Mucosa of rectum (tissue), 2 donors: ENCODE measurements around the gene HECTD3.
"Not testable (repeated sequence)": the region's sequence is repeated elsewhere in the genome, so short reads cannot be mapped to it uniquely, and the experiment has no call there.

Experiments
- H3K27ac ChIP-seq, 2 donors: one replicate each; pipeline ENCODE4 v1.7.0; 2013; ENCODE audit warnings: inconsistent platforms in 2 of 2, low read depth in 2 of 2, low read length in 2 of 2
- H3K27me3 ChIP-seq, 2 donors: one replicate each; pipeline ENCODE4 v1.7.0; 2013; ENCODE audit warnings: low read length in 2 of 2; ENCODE audit not compliant: control insufficient read depth in 2 of 2, insufficient read depth in 2 of 2
- H3K36me3 ChIP-seq, 2 donors: one replicate each; pipeline ENCODE4 v1.7.0; 2013; ENCODE audit warnings: low read length in 2 of 2; ENCODE audit not compliant: control insufficient read depth in 2 of 2, insufficient read depth in 2 of 2
- H3K4me1 ChIP-seq, 2 donors: one replicate each; pipeline ENCODE4 v1.7.0; 2013; ENCODE audit warnings: low read length in 2 of 2, mild to moderate bottlenecking in 1 of 2; ENCODE audit not compliant: control insufficient read depth in 2 of 2, insufficient read depth in 2 of 2
- H3K4me3 ChIP-seq, 2 donors: one replicate each; pipeline ENCODE4 v1.7.0; 2013; ENCODE audit warnings: low read length in 2 of 2
- H3K9ac ChIP-seq, 2 donors: one replicate each; pipeline ENCODE4 v1.7.0; 2013; ENCODE audit warnings: low read length in 2 of 2, low read depth in 1 of 2, mild to moderate bottlenecking in 1 of 2
- H3K9me3 ChIP-seq, 2 donors: one replicate each; pipeline ENCODE4 v1.7.0; 2013; ENCODE audit warnings: low read length in 2 of 2; ENCODE audit not compliant: control insufficient read depth in 2 of 2
- donor health status: healthy.
- donor health status: Normal muscosa, but diverticular disease.

HECTD3 gene

DNA sequence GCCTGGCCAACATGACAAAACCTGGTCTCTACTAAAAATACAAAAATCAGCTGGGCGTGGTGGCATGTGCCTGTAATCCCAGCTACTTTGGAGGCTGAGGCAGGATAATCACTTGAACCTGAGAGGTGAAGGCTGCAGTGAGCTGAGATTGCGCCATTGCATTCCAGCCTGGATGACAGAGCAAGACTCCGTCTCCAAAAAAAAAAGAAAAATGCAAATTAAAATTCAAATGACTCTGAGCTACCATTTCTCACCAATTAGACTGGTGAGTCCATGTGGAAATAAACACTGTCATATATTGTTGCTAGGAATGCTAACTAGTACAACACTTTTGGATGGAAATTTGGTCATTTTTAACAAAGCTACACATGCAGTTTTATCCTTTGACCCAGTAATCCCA lies 53.6 kb downstream of the HECTD3 start:
- H3K4me3 ChIP-seq, H3K27ac ChIP-seq, H3K9ac ChIP-seq, H3K36me3 ChIP-seq, H3K4me1 ChIP-seq, H3K9me3 ChIP-seq, H3K27me3 ChIP-seq: not testable (repeated sequence)

DNA sequence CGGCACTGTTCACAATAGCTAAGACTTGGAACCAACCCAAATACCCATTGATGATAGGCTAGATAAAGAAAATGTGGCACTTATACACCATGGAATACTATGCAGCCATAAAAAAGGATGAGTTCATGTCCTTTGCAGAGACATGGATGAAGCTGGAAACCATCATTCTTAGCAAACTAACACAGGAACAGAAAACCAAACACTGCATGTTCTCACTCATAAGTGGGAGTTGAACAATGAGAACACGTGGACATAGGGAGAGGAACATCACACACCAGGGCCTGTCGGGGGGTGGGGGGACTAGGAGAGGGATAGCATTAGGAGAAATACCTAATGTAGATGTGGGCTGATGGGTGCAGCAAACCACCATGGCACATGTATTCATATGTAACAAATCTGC lies 55.0 kb downstream of the HECTD3 start:
- H3K4me1 ChIP-seq, H3K27ac ChIP-seq, H3K9me3 ChIP-seq, H3K4me3 ChIP-seq, H3K36me3 ChIP-seq, H3K27me3 ChIP-seq, H3K9ac ChIP-seq: not testable (repeated sequence)
